Liver (tissue), 9 donors: ENCODE measurements around the gene RNF187. TPM values are rescaled to one million over a fixed set of nuclear protein-coding genes. Genes with fewer than 3 reads are reported as not detected.

Source experiments
- DNase-seq: peaks from one replicate; pipeline ENCODE4 v3.0.0-alpha.2; 2017; ENCODE audit warnings: low spot score
- H3K27ac ChIP-seq, 2 donors: one replicate each; pipeline ENCODE4 v1.7.0; 2013; ENCODE audit warnings: inconsistent platforms in 2 of 2, low read length in 2 of 2, control low read depth in 1 of 2, low read depth in 1 of 2, mild to moderate bottlenecking in 1 of 2
- H3K27me3 ChIP-seq, 4 donors: one replicate each; pipeline versions ENCODE4 v1.6.1 to v1.7.0; 2013; ENCODE audit warnings: low read length in 3 of 4, inconsistent platforms in 1 of 4, mild to moderate bottlenecking in 1 of 4, moderate library complexity in 1 of 4; ENCODE audit not compliant: control insufficient read depth in 4 of 4, insufficient read depth in 4 of 4
- H3K36me3 ChIP-seq, 4 donors: one replicate each; pipeline versions ENCODE4 v1.6.1 to v1.7.0; 2013; ENCODE audit warnings: low read length in 3 of 4, mild to moderate bottlenecking in 3 of 4, low read depth in 1 of 4, moderate library complexity in 1 of 4; ENCODE audit not compliant: control insufficient read depth in 4 of 4, insufficient read depth in 3 of 4
- H3K4me1 ChIP-seq, 4 donors: one replicate each; pipeline versions ENCODE4 v1.6.1 to v1.7.0; 2013; ENCODE audit warnings: low read length in 3 of 4, mild to moderate bottlenecking in 3 of 4, moderate library complexity in 1 of 4; ENCODE audit not compliant: control insufficient read depth in 4 of 4, insufficient read depth in 4 of 4
- H3K4me3 ChIP-seq, 3 donors: one replicate each; pipeline versions ENCODE4 v1.6.1 to v1.7.0; 2013; ENCODE audit warnings: low read length in 3 of 3, control low read depth in 1 of 3, low read depth in 1 of 3, mild to moderate bottlenecking in 1 of 3
- H3K9ac ChIP-seq, 2 donors: one replicate each; pipeline ENCODE4 v1.7.0; 2013; ENCODE audit warnings: low read length in 2 of 2, mild to moderate bottlenecking in 2 of 2, moderate library complexity in 2 of 2, control low read depth in 1 of 2, low read depth in 1 of 2
- H3K9me3 ChIP-seq, 4 donors: one replicate each; pipeline versions ENCODE4 v1.6.1 to v1.7.0; 2013; ENCODE audit warnings: low read length in 3 of 4; ENCODE audit not compliant: control insufficient read depth in 4 of 4
- EGR1 ChIP-seq, 2 donors: IDR thresholded peaks; 2 replicates each; pipeline ENCODE4 v1.6.1; 2016 to 2018; ENCODE audit warnings: antibody characterized with exemption in 2 of 2, low read depth in 2 of 2
- FOXA1 ChIP-seq: IDR thresholded peaks from 2 replicates; pipeline ENCODE4 v1.6.1; 2016; ENCODE audit warnings: antibody characterized with exemption
- FOXA2 ChIP-seq: IDR thresholded peaks from 2 replicates; pipeline ENCODE4 v1.6.1; 2016; ENCODE audit warnings: antibody characterized with exemption
- GABPA ChIP-seq, 2 donors: IDR thresholded peaks in 1 of 2; conservative IDR thresholded peaks in 1 of 2; 2 replicates each; pipeline ENCODE4 v1.6.1; 2016; ENCODE audit warnings: antibody characterized with exemption in 2 of 2, mild to moderate bottlenecking in 1 of 2, moderate library complexity in 1 of 2
- HNF4A ChIP-seq, 2 donors: conservative IDR thresholded peaks; 2 replicates each; pipeline ENCODE4 v1.6.1; 2016; ENCODE audit warnings: antibody characterized with exemption in 2 of 2, mild to moderate bottlenecking in 2 of 2
- HNF4G ChIP-seq: IDR thresholded peaks from 2 replicates; pipeline ENCODE4 v1.6.1; 2016; ENCODE audit warnings: antibody characterized with exemption
- JUND ChIP-seq, 2 donors: IDR thresholded peaks; 2 replicates each; pipeline ENCODE4 v1.6.1; 2016; ENCODE audit warnings: antibody characterized with exemption in 2 of 2
- NR2F2 ChIP-seq: IDR thresholded peaks from 2 replicates; pipeline ENCODE4 v1.6.1; 2016; ENCODE audit warnings: antibody characterized with exemption
- RAD21 ChIP-seq, 2 donors: IDR thresholded peaks; 2 replicates each; pipeline ENCODE4 v1.6.1; 2016; ENCODE audit warnings: antibody characterized with exemption in 2 of 2, mild to moderate bottlenecking in 2 of 2
- RXRA ChIP-seq, 2 donors: IDR thresholded peaks; 2 replicates each; pipeline ENCODE4 v1.6.1; 2017 to 2018; ENCODE audit warnings: antibody characterized with exemption in 2 of 2, mild to moderate bottlenecking in 1 of 2
- SP1 ChIP-seq: IDR thresholded peaks from 2 replicates; pipeline ENCODE4 v1.6.1; 2018; ENCODE audit warnings: antibody characterized with exemption, mild to moderate bottlenecking
- TAF1 ChIP-seq: conservative IDR thresholded peaks from 2 replicates; pipeline ENCODE4 v1.6.1; 2016; ENCODE audit warnings: antibody characterized with exemption, mild to moderate bottlenecking
- YY1 ChIP-seq: IDR thresholded peaks from 2 replicates; pipeline ENCODE4 v1.6.1; 2016; ENCODE audit warnings: antibody characterized with exemption, mild to moderate bottlenecking
- WGBS: extraction: QIAGEN DNeasy Blood & Tissue Kit; methylation state at CpG from one replicate; pipeline ENCODE4 v1.1.7; 2013; 5-methylcytosine and 5-hydroxymethylcytosine counted together
- polyA plus RNA-seq, 2 donors: library from polyadenylated mRNA; stranded (reverse) in 1 of 2; unstranded in 1 of 2; fragments of 200-250 nt in 1 of 2; fragments of >200 nt in 1 of 2; fragmentation: Nextera tagmentation in 1 of 2; extraction: Ambion mirVana in 1 of 2; gene quantifications; one replicate each; pipeline versions ENCODE4 v1.2.1 to v1.2.3, GENCODE V29; 2013 to 2015
- total RNA-seq, 2 donors: library from RNA; depleted of rRNA; stranded (reverse); fragments of >200 nt; gene quantifications; one replicate each; pipeline ENCODE4 v1.2.3, GENCODE V29; 2014
- TF ChIP-seq, protein P1 (sequence below): IDR thresholded peaks from 2 replicates; pipeline ENCODE4 v1.6.1; 2016; ENCODE audit warnings: antibody characterized with exemption
- TF ChIP-seq, protein P2 (sequence below): IDR thresholded peaks from 2 replicates; pipeline ENCODE4 v1.6.1; 2016; ENCODE audit warnings: antibody characterized with exemption
- TF ChIP-seq, protein P3 (sequence below): IDR thresholded peaks from 2 replicates; pipeline ENCODE4 v1.6.1; 2016; ENCODE audit warnings: antibody characterized with exemption, mild to moderate bottlenecking
- TF ChIP-seq, protein P4 (sequence below): IDR thresholded peaks from 2 replicates; pipeline ENCODE4 v1.6.1; 2016; ENCODE audit warnings: antibody characterized with exemption
- TF ChIP-seq, protein P5 (sequence below): fragments of 150-350 bp; IDR thresholded peaks from 2 replicates; pipeline ENCODE4 v1.5.1; 2017; ENCODE audit warnings: improper control_type of control experiment, low read depth, low read length; ENCODE audit not compliant: missing input control
- donor health status: healthy.
- donor health status: healthy.
- donor health status: healthy.
- donor health status: healthy.
- donor health status: healthy.

The RNF187 gene
- total and polyA plus RNA-seq, 4 donors, result 18.7 to 32.0 (median 23.5) TPM

DNA sequence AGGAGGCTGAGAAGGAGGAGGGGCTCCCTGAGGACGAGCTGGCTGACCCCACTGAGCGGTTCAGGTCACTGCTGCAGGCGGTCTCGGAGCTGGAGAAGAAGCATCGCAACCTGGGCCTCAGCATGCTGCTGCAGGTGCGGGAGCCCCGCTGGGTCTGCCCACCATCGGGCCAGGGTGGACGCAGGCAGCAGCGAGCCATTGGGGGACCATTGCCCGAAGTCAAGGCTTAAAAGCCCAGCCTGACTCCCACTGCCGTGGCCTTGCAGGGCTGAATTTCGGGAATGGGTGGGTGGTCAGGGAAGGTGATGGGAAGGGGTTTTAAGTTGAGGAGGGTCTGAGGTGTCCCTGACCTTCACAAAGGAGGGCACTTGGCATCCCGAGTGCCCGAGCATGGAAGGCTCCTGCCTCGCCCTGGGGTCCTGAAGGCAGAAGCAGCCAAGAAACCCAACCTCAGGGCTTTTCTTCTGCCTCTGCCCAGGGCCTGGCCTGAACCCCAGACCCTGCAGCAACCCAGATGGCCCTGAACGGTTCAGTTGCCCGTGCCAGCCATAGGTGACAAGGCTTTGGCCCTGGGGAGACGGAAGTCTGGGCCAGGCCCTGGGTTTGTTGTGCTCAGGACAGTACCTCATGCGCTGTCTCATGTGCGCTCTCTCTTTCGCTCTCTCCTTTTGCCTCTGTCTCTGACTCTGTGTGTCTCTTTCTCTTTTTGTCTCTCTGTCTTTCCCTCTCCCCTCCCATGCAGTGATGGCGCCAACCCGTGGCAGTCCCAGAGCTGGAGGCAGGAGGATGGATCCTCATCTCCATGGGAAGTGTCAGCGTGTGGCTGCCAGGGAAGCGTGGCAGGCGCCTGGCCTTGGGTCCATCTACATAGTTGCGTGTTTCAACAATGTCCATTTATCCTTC is 6.2 kb downstream of the RNF187 start:
- Histone ChIP-seq H3K9me3 (no peaks in the 10 kb centered on the region), H3K36me3 (peaks cover 10 to 31% (median 18%) of the 10 kb centered on the region in 4 donors), H3K27me3 (no peaks in the 10 kb centered on the region), H3K4me1 (peaks cover 3 to 12% (median 7%) of the 10 kb centered on the region in 4 donors), H3K4me3 (no peak overlapping the region), H3K9ac (no peak overlapping the region), H3K27ac (no peak overlapping the region)
- DNase-seq, result no peak
- WGBS, result 95% methylated on average over 28 of the region's 28 CpGs
- TF ChIP-seq RXRA (IDR thresholded peaks at IDR 0.05), result no peak
- TF ChIP-seq JUND (IDR thresholded peaks at IDR 0.05), result no peak
- no peak for TF ChIP-seq YY1
- TF ChIP-seq SP1, result no peak
- TF ChIP-seq, protein P1, sequence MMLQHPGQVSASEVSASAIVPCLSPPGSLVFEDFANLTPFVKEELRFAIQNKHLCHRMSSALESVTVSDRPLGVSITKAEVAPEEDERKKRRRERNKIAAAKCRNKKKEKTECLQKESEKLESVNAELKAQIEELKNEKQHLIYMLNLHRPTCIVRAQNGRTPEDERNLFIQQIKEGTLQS, result no peak
- no peak for TF ChIP-seq NR2F2
- no peak for TF ChIP-seq GABPA (IDR thresholded peaks at IDR 0.05 in 1 of 2, conservative IDR thresholded peaks at IDR 0.05 in 1 of 2)
- TF ChIP-seq, protein P2, sequence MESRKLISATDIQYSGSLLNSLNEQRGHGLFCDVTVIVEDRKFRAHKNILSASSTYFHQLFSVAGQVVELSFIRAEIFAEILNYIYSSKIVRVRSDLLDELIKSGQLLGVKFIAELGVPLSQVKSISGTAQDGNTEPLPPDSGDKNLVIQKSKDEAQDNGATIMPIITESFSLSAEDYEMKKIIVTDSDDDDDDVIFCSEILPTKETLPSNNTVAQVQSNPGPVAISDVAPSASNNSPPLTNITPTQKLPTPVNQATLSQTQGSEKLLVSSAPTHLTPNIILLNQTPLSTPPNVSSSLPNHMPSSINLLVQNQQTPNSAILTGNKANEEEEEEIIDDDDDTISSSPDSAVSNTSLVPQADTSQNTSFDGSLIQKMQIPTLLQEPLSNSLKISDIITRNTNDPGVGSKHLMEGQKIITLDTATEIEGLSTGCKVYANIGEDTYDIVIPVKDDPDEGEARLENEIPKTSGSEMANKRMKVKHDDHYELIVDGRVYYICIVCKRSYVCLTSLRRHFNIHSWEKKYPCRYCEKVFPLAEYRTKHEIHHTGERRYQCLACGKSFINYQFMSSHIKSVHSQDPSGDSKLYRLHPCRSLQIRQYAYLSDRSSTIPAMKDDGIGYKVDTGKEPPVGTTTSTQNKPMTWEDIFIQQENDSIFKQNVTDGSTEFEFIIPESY, result no peak
- no peak for TF ChIP-seq RAD21 (IDR thresholded peaks at IDR 0.05)
- TF ChIP-seq, protein P3, sequence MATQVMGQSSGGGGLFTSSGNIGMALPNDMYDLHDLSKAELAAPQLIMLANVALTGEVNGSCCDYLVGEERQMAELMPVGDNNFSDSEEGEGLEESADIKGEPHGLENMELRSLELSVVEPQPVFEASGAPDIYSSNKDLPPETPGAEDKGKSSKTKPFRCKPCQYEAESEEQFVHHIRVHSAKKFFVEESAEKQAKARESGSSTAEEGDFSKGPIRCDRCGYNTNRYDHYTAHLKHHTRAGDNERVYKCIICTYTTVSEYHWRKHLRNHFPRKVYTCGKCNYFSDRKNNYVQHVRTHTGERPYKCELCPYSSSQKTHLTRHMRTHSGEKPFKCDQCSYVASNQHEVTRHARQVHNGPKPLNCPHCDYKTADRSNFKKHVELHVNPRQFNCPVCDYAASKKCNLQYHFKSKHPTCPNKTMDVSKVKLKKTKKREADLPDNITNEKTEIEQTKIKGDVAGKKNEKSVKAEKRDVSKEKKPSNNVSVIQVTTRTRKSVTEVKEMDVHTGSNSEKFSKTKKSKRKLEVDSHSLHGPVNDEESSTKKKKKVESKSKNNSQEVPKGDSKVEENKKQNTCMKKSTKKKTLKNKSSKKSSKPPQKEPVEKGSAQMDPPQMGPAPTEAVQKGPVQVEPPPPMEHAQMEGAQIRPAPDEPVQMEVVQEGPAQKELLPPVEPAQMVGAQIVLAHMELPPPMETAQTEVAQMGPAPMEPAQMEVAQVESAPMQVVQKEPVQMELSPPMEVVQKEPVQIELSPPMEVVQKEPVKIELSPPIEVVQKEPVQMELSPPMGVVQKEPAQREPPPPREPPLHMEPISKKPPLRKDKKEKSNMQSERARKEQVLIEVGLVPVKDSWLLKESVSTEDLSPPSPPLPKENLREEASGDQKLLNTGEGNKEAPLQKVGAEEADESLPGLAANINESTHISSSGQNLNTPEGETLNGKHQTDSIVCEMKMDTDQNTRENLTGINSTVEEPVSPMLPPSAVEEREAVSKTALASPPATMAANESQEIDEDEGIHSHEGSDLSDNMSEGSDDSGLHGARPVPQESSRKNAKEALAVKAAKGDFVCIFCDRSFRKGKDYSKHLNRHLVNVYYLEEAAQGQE, result no peak
- no peak for TF ChIP-seq EGR1 (IDR thresholded peaks at IDR 0.05; ENCODE audit: low read depth in 2 of 2)
- TF ChIP-seq, protein P4, sequence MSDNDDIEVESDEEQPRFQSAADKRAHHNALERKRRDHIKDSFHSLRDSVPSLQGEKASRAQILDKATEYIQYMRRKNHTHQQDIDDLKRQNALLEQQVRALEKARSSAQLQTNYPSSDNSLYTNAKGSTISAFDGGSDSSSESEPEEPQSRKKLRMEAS, result no peak
- no peak for TF ChIP-seq FOXA1
- TF ChIP-seq, protein P5, sequence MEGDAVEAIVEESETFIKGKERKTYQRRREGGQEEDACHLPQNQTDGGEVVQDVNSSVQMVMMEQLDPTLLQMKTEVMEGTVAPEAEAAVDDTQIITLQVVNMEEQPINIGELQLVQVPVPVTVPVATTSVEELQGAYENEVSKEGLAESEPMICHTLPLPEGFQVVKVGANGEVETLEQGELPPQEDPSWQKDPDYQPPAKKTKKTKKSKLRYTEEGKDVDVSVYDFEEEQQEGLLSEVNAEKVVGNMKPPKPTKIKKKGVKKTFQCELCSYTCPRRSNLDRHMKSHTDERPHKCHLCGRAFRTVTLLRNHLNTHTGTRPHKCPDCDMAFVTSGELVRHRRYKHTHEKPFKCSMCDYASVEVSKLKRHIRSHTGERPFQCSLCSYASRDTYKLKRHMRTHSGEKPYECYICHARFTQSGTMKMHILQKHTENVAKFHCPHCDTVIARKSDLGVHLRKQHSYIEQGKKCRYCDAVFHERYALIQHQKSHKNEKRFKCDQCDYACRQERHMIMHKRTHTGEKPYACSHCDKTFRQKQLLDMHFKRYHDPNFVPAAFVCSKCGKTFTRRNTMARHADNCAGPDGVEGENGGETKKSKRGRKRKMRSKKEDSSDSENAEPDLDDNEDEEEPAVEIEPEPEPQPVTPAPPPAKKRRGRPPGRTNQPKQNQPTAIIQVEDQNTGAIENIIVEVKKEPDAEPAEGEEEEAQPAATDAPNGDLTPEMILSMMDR, result no peak
- TF ChIP-seq HNF4G, result no peak
- no peak for TF ChIP-seq TAF1
- TF ChIP-seq FOXA2, result no peak
- TF ChIP-seq HNF4A (conservative IDR thresholded peaks at IDR 0.05), result no peak
